ENCODE measurements around the gene HLA-DPB1.

The HLA-DPB1 gene

GRCh38 chr6:33123181-33123580 lies 47.4 kb downstream of the HLA-DPB1 start:
- no peaks in the 10 kb centered on the region for H3K9me3 ChIP-seq (replicated peaks; ENCODE audit: insufficient read depth, low read length)
- no peak overlapping the region for H2AFZ ChIP-seq (ENCODE audit: low read length)
- H3K27me3 ChIP-seq (replicated peaks; ENCODE audit: insufficient read depth, low read length) = peaks cover 26% of the 10 kb centered on the region
- H3K4me3 ChIP-seq (ENCODE audit: low read length) = no peak overlapping the region
- TF ChIP-seq EZH2 (optimal IDR thresholded peaks at IDR 0.05; ENCODE audit: low read depth, low read length) = no peak
- TF ChIP-seq EZH2phosphoT487 (IDR thresholded peaks at IDR 0.05; ENCODE audit: low read length) = no peak
- no peak for TF ChIP-seq CTCF (IDR thresholded peaks at IDR 0.05; ENCODE audit: low read length)
- H3F3A ChIP-seq (ENCODE audit: insufficient read depth, low read length) = no peaks in the 10 kb centered on the region
- H3K9ac ChIP-seq (ENCODE audit: low read length) = no peak overlapping the region
- H3K36me3 ChIP-seq (replicated peaks; ENCODE audit: insufficient read depth, low read length) = no peaks in the 10 kb centered on the region
- H3K4me1 ChIP-seq (ENCODE audit: low read length) = peaks cover 4% of the 10 kb centered on the region; the same call in 1 of the 2 replicates
- no peak for DNase-seq
- H3K79me2 ChIP-seq (ENCODE audit: low read length) = no peaks in the 10 kb centered on the region
- no peak overlapping the region for H3K27ac ChIP-seq (ENCODE audit: low read length)
- no peaks in the 10 kb centered on the region for H4K20me1 ChIP-seq (ENCODE audit: insufficient read depth, low read length)
- peak overlapping the region; percentile 25; the same call in 1 of the 2 replicates for H3K4me2 ChIP-seq (ENCODE audit: low read depth, low read length)
- H3K9me2 ChIP-seq (replicated peaks; ENCODE audit: insufficient read depth, low read length) = no peaks in the 10 kb centered on the region

GRCh38 chr6:33123732-33124524 lies 48.1 kb downstream of the HLA-DPB1 start:
- peaks cover 4% of the 10 kb centered on the region; the same call in 1 of the 2 replicates for H3K4me1 ChIP-seq (ENCODE audit: low read length)
- TF ChIP-seq EZH2 (optimal IDR thresholded peaks at IDR 0.05; ENCODE audit: low read depth, low read length) (no peak), CTCF (IDR thresholded peaks at IDR 0.05; ENCODE audit: low read length) (peak; percentile 77)
- peak overlapping the region; percentile 25; the same call in 1 of the 2 replicates for H3K4me2 ChIP-seq (ENCODE audit: low read depth, low read length)
- H3K4me3 ChIP-seq (ENCODE audit: low read length) = no peak overlapping the region
- H3K27me3 ChIP-seq (replicated peaks; ENCODE audit: insufficient read depth, low read length) = peaks cover 25% of the 10 kb centered on the region
- H4K20me1 ChIP-seq (ENCODE audit: insufficient read depth, low read length) = no peaks in the 10 kb centered on the region
- H3K9me2 ChIP-seq (replicated peaks; ENCODE audit: insufficient read depth, low read length) = no peaks in the 10 kb centered on the region
- no peaks in the 10 kb centered on the region for H3K9me3 ChIP-seq (replicated peaks; ENCODE audit: insufficient read depth, low read length)
- H3K27ac ChIP-seq (ENCODE audit: low read length) = no peak overlapping the region
- peak; percentile 74 for DNase-seq
- H3K9ac ChIP-seq (ENCODE audit: low read length) = no peak overlapping the region
- H3K79me2 ChIP-seq (ENCODE audit: low read length) = no peaks in the 10 kb centered on the region
- no peaks in the 10 kb centered on the region for H3K36me3 ChIP-seq (replicated peaks; ENCODE audit: insufficient read depth, low read length)
- no peak overlapping the region for H2AFZ ChIP-seq (ENCODE audit: low read length)
- no peaks in the 10 kb centered on the region for H3F3A ChIP-seq (ENCODE audit: insufficient read depth, low read length)

- no peaks in the 10 kb centered on the region for H3K36me3 ChIP-seq (replicated peaks; ENCODE audit: insufficient read depth, low read length)
- H3K27me3 ChIP-seq (replicated peaks; ENCODE audit: insufficient read depth, low read length) = peaks cover 19% of the 10 kb centered on the region; the same call in 1 of the 2 replicates
- TF ChIP-seq EZH2phosphoT487 (IDR thresholded peaks at IDR 0.05; ENCODE audit: low read length) (no peak), CTCF (IDR thresholded peaks at IDR 0.05; ENCODE audit: low read length) (no peak), EZH2 (optimal IDR thresholded peaks at IDR 0.05; ENCODE audit: low read depth, low read length) (no peak)
- peaks cover 4% of the 10 kb centered on the region; the same call in 1 of the 2 replicates for H3K4me1 ChIP-seq (ENCODE audit: low read length)
- H3K4me3 ChIP-seq (ENCODE audit: low read length) = no peak overlapping the region
- no peaks in the 10 kb centered on the region for H3K79me2 ChIP-seq (ENCODE audit: low read length)
- no peak overlapping the region for H3K27ac ChIP-seq (ENCODE audit: low read length)
- no peak for DNase-seq
- no peaks in the 10 kb centered on the region for H3F3A ChIP-seq (ENCODE audit: insufficient read depth, low read length)
- no peak overlapping the region for H3K9ac ChIP-seq (ENCODE audit: low read length)
- no peaks in the 10 kb centered on the region for H4K20me1 ChIP-seq (ENCODE audit: insufficient read depth, low read length)
- no peaks in the 10 kb centered on the region for H3K9me3 ChIP-seq (replicated peaks; ENCODE audit: insufficient read depth, low read length)
- no peaks in the 10 kb centered on the region for H3K9me2 ChIP-seq (replicated peaks; ENCODE audit: insufficient read depth, low read length)
- no peak overlapping the region for H3K4me2 ChIP-seq (ENCODE audit: low read depth, low read length)
- H2AFZ ChIP-seq (ENCODE audit: low read length) = no peak overlapping the region
Observed at GRCh38 chr6:33124525-33124901, 48.7 kb downstream of the HLA-DPB1 start.
